HG03442 (cell line): ENCODE data around the gene C1QTNF1.

Source experiments
- ATAC-seq: cut with Tn5 transposase; IDR thresholded peaks from one replicate; pipeline ENCODE4 v1.9.1; 2021; ENCODE audit warnings: mild to moderate bottlenecking, moderate library complexity; ENCODE audit not compliant: unreplicated experiment

The C1QTNF1 gene

DNA sequence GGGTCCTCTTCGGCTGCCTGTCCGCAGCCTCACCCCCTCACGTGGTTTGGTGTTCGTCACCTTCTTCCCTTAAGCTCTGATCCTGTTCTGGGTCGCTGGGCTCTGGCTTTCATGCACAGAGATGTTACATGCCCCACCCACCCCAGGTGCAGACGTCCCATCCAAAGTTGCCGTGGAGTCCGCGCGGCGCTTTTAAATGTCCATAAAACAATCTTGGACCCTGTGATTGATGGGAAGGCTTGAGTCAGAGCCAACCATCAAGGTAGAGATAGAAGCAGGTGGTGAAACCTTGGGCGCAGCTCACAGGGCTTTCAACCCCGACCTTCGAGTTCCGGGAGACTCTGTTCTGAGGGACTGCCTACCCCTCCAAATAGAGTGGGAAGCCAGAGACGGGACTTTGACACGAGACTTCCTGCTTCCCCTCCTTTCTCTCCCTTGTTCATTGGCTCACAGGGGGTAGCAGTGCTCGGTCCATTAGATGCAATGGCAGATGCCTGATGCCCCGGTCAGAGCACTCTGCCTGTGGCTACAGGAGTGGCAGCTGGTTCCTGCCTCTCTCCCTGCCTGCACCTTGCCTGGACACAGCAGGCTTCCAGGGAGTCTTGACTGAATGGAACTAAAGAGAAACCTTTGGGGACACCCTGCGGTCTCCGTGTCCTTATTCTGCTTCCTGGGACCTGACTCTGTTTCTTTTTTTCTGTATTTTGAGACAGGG is 54.7 kb downstream of the C1QTNF1 start:
- no peak for ATAC-seq

- ATAC-seq = no peak
Measured at GRCh38 chr17:79079421-79080200, 55.6 kb downstream of the C1QTNF1 start.

DNA sequence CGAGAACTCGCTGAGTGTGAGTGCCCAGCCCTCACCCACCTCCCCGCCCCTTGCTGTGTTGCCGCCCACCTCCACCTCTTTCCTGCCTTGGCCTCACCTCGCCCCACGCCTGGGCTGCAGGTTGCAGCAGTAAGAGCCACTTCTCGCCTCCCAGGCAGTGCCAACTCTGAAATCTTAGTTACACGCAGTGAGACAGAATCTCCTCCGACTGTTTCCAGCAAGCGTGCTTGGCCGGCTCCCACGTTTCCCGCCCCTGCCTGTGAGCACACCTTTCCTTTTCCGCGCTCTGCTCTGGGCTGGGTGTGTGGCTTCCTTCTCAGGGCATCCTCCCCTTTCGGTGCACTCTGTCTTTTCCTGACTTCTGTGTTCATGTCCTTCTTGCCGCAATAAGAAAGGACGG is 56.4 kb downstream of the C1QTNF1 start:
- no peak for ATAC-seq

GRCh38 chr17:79080761-79081290 is 56.9 kb downstream of the C1QTNF1 start:
- no peak for ATAC-seq

GRCh38 chr17:79081571-79082276 is 57.8 kb downstream of the C1QTNF1 start:
- ATAC-seq = no peak

GRCh38 chr17:79082311-79083190 is 58.6 kb downstream of the C1QTNF1 start:
- no peak for ATAC-seq

DNA sequence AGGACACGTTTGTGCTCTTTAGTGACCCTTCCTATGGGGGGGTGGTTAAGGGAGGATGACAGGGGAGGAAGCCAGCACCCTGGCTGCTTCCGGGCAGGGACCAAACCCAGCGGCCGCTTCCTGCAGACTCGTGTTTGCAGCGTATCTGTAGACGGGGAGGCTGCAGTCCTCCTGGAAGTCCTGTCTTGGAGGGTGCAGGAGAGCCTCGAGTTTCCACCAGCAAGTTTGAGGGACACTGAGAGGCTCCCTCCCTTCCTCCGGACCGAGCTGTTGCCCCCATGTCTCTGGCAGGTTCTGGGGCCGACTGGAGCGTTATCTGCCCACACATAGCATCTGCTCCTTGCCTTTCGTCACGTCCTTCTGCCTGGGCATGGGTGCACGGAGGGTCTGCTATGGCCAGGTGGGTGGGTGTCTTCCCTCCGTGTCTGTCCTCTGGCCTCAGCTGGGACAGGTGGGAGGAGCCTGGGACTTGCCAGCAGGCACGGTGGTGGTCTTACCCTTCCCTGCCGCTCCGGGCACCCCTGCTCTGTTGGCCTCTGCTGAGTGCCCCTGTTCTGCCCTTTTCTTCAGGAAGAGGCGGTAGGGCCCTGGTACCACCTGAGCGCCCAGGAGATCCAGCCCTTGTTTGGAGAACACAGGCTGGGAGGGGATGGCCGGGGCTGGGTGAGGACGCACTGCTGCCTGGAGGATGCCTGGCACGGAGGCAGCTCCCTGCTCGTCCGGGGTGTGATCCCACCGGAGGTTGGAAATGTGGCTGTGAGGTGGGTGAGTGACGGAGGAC is 59.4 kb downstream of the C1QTNF1 start:
- no peak for ATAC-seq

DNA sequence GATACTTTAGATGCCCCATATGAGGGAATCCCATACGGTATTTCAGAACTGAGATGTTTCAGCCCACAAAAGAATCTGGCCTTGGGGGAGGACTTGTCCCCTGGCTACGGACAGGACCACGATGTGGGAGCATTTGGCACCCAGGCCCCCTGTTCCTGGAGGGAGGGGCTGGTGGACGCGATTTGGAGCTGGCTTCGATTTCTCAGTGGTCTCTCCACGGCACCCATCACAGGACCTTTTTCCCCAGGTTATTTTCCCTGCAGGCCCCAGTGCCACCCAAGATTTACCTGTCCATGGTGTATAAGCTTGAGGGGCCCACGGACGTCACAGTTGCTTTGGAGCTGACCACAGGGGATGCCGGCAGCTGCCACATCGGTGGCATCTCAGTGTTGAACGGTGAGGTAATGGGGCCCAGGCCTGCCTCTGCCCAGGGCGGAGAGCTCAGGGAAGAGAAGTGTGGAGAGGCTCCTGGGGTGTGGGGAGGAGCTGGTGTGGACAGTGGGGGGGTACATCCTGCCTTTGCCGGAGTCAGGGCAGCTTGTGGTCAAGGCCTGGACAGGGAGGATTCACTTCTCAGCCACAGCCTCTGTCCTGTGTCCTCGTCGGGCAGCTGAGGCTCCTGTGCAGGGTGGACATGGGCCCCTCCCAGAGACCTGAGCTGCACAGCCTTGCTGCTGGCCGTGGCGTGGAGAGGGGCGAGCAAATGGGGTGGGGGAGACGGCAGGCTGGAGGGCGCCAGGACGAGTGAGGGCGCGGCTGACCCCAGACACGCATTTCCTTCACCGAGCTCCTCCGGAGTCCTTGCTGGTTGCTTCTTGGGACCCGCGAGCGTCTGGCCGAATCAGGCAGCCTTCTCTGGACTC is 60.6 kb downstream of the C1QTNF1 start:
- ATAC-seq = no peak

DNA sequence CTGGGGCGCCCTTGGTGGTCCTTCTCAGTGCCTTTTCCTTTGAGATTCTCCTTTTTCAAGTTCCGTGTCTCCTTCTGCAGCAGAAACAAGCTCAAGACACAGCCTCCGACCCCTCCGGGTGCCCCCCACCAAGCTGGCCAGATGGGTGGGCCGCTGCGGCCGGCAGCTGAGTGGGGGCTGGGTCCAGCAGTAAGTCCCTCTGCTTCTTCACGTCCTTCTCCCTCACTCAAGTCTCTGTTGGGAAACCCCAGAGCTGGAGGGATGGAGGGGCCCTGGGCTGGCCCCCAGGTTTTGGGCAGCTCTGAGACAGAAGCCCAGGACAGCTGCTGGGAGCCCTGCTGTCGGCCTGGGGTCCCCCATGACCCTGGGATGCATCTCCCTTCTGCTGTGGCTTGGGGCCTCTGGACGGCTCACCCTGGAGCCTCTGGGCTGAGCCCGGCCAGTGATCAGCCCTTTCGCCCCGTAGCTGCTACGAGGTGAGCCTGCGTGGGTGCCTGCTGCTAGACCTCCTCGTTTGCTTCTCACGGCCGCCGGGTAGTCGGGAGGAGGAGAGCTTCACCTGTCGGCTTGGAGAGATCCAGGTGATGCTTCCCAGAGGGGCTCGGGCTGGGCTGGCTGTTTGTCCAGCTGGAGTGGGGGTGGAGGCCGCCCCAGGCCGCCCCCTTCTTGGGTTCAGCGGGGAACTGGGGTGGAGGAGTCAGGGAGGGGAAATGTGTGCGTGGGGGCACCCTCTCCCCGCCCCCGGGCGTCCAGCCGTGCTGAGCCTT is 61.4 kb downstream of the C1QTNF1 start:
- no peak for ATAC-seq

DNA sequence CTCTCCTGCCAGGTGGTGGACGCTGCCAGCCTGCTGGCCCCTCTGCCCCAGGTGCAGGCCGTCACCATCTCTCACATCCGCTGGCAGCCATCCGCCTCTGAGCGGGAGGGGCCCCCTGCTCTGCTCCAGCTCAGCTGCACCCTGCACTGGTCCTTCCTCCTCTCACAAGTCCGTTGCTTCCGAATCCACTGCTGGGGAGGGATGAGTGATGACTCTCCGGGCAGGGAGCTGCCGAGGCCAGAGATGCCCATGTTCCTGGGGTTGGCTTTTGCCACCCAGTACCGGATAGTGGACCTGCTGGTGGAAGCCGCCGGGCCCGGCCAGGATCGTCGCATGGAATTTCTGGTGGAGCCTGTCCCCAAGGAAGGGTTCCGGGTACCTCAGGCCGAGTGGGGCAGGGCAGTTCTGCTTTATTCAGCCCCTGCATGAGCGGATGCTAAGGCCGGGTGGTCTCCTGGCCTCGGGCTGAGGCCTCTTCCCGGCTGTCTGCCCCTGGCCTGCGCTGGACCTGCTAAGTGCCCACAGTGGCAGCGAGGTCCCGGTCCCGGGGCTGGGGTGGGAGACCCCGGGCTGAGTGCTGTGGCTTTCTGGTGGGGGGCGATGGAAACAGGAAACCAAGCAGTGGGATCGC is 62.1 kb downstream of the C1QTNF1 start:
- ATAC-seq = no peak

GRCh38 chr17:79086609-79087427 is 62.8 kb downstream of the C1QTNF1 start:
- no peak for ATAC-seq

DNA sequence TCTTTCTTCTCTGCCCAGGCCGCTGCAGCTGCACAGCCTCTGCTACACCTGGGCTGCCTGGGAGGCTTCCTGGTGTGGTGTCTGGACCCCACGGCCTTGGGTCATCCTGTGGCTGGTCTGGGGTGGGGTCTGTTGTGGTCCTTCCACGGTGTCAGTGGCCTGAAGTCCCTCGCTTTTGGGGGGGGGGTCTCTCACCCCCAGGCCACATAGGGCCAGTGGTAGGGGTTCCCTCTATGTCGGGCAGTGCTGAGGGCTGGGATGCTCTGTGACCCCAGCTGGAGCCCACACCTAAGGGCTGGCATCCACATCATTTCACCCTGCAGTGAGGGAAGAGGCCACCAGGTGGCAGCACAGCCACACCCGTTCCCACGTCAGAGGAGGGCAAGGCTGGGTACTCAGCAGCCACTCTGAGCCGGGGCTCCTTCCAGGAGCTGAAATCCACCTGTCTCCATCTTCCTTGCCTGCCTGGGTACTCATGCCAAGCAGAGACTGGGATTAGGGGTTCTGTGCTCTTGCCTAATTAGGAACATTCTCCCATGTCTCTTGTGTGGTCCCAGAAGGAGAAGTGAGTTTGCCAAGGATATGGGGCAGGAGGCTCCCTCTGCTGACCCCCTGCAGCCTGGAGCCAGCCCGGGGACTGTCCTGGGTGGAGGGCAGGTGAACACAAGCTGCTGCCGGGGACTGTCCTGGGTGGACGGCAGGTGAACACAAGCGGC is 63.6 kb downstream of the C1QTNF1 start:
- ATAC-seq = no peak

- ATAC-seq = no peak
Measured at GRCh38 chr17:79088247-79088996, 64.5 kb downstream of the C1QTNF1 start.

GRCh38 chr17:79088997-79089328 is 65.0 kb downstream of the C1QTNF1 start:
- ATAC-seq = no peak

- ATAC-seq = no peak
Measured at GRCh38 chr17:79089720-79090442, 65.9 kb downstream of the C1QTNF1 start.
